K562 (cell line): Measurements from ENCODE around the gene COL6A2. TPM values are rescaled to one million over a fixed set of nuclear protein-coding genes. Genes with fewer than 3 reads are reported as not detected.

Experiments
- ATAC-seq: fragments of 200-7000 bp; cut with Tn5 transposase; 3 replicates; pipeline ENCODE4 v1.9.1; 2020; ENCODE audit warnings: moderate library complexity
- BruUV-seq: library from RNA; stranded (reverse); fragments of 400-500 nt; replicated peaks from 2 replicates; lab custom pipeline; 2021; lab: Mats Ljungman, UMichigan
- CTCF ChIA-PET: fragments of 300-600 bp; formaldehyde crosslinking; extraction: SDS; loops from one replicate; lab custom pipeline; 2021; ENCODE audit warnings: low intra/inter-chr PET ratio; lab: Yijun Ruan, JAX
- POLR2A ChIA-PET: fragments of 300-600, 350-650 bp; sonication (Branson Sonifier 250); formaldehyde crosslinking; extraction: SDS; loops from one replicate; lab custom pipeline; 2021; ENCODE audit warnings: antibody characterized with exemption, inconsistent platforms; lab: Yijun Ruan, JAX
- DNase-seq, 4 experiments: peaks; one replicate each; pipeline versions ENCODE4 v3.0.0 to v3.0.0-alpha.2; 2011 to 2018; ENCODE audit warnings: low spot score in 3 of 4, mixed read lengths in 3 of 4; ENCODE audit errors: extremely low read depth in 1 of 4
- FAIRE-seq: peaks from 2 replicates; lab custom pipeline; 2011; peaks lifted over from hg19 to GRCh38; lab: Jason Lieb, UNC
- H2AFZ ChIP-seq: 2 replicates; pipeline ENCODE4 v1.6.0; 2011; ENCODE audit warnings: low read depth, low read length, control low read depth, inconsistent platforms
- H3K27ac ChIP-seq: fragments of 200-600 bp; 3 replicates; pipeline ENCODE4 v1.8.0; 2011; ENCODE audit warnings: low read depth, mild to moderate bottlenecking, control low read depth, inconsistent platforms, low read length, moderate library complexity, mixed read lengths; ENCODE audit errors: extremely low read depth
- H3K27me3 ChIP-seq, 2 experiments: fragments of 300-600 bp in 1 of 2; 2 replicates in 1 of 2; 3 replicates in 1 of 2; pipeline versions ENCODE4 v1.6.0 to v1.8.0; 2011; ENCODE audit warnings: inconsistent platforms in 2 of 2, low read length in 2 of 2, mild to moderate bottlenecking in 1 of 2, mixed read lengths in 1 of 2, moderate library complexity in 1 of 2; ENCODE audit not compliant: control insufficient read depth in 2 of 2, insufficient read depth in 2 of 2
- H3K36me3 ChIP-seq: fragments of 300-600 bp; 3 replicates; pipeline ENCODE4 v1.8.0; 2011; ENCODE audit warnings: mild to moderate bottlenecking, low read length, inconsistent platforms; ENCODE audit not compliant: control insufficient read depth, insufficient read depth
- H3K4me1 ChIP-seq, 2 experiments: fragments of 200-600 bp in 1 of 2; replicated peaks in 1 of 2; 2 replicates in 1 of 2; 3 replicates in 1 of 2; pipeline versions ENCODE4 v1.5.1 to v1.8.0; 2011; ENCODE audit warnings: inconsistent platforms in 2 of 2, low read length in 2 of 2, mild to moderate bottlenecking in 1 of 2, mixed read lengths in 1 of 2, moderate library complexity in 1 of 2; ENCODE audit not compliant: control insufficient read depth in 2 of 2, insufficient read depth in 2 of 2
- H3K4me2 ChIP-seq: 2 replicates; pipeline ENCODE4 v1.6.1; 2011; ENCODE audit warnings: low read length, control low read depth, inconsistent platforms, mixed read lengths; ENCODE audit not compliant: insufficient read depth
- H3K4me3 ChIP-seq: fragments of 200-600 bp; sonication (generic), shearing (Covaris generic); 2 replicates; pipeline ENCODE4 v1.5.1; 2016; ENCODE audit warnings: control low read depth, inconsistent platforms
- H3K79me2 ChIP-seq: fragments of 200-600 bp; 3 replicates; pipeline ENCODE4 v1.8.0; 2011; ENCODE audit warnings: low read length, inconsistent platforms; ENCODE audit not compliant: control insufficient read depth, insufficient read depth
- H3K9ac ChIP-seq, 2 experiments: 2 replicates each; pipeline versions ENCODE4 v1.6.0 to v1.6.1; 2011; ENCODE audit warnings: low read depth in 2 of 2, low read length in 2 of 2, control low read depth in 1 of 2, inconsistent platforms in 1 of 2, mild to moderate bottlenecking in 1 of 2, mixed read lengths in 1 of 2; ENCODE audit not compliant: insufficient read depth in 1 of 2
- H3K9me1 ChIP-seq: one replicate; pipeline ENCODE4 v1.6.0; 2011; ENCODE audit warnings: inconsistent platforms, mild to moderate bottlenecking, low read length, moderate library complexity; ENCODE audit not compliant: control insufficient read depth, insufficient read depth
- H3K9me3 ChIP-seq: replicated peaks from 2 replicates; pipeline ENCODE4 v1.5.1; 2011; ENCODE audit warnings: low read depth, low read length, inconsistent platforms; ENCODE audit not compliant: control insufficient read depth, insufficient read depth
- H4K20me1 ChIP-seq: replicated peaks from 2 replicates; pipeline ENCODE4 v1.6.1; 2011; ENCODE audit warnings: low read length, inconsistent platforms, mixed read lengths; ENCODE audit not compliant: control insufficient read depth, insufficient read depth
- ADNP ChIP-seq: fragments of 200-800 bp; sonication (Bioruptor generic); IDR thresholded peaks from 2 replicates; pipeline ENCODE4 v1.6.1; 2016; ENCODE audit warnings: missing genetic modification characterization, missing compliant biosample characterization
- HNRNPH1 ChIP-seq: fragments of 200-400 bp; formaldehyde crosslinking; optimal IDR thresholded peaks from 2 replicates; pipeline ENCODE3; 2017; ENCODE audit warnings: low read depth, mild to moderate bottlenecking, low read length, moderate library complexity
- ILF3 ChIP-seq: fragments of 450-650 bp; IDR thresholded peaks from 2 replicates; pipeline ENCODE4 v1.6.1; 2018; ENCODE audit warnings: antibody characterized with exemption, mild to moderate bottlenecking, moderate library complexity, borderline replicate concordance
- JUND ChIP-seq, 2 experiments: IDR thresholded peaks; 2 replicates in 1 of 2; 3 replicates in 1 of 2; pipeline ENCODE4 v1.6.1; 2011; ENCODE audit warnings: borderline replicate concordance in 2 of 2, low read depth in 2 of 2, low read length in 2 of 2, improper control_type of control experiment in 1 of 2, missing biosample characterization in 1 of 2, missing genetic modification characterization in 1 of 2, missing genetic modification reagents in 1 of 2
- LARP7 ChIP-seq: fragments of 450-650 bp; IDR thresholded peaks from 2 replicates; pipeline ENCODE4 v1.6.1; 2016
- MEF2D ChIP-seq: conservative IDR thresholded peaks from 2 replicates; pipeline ENCODE4 v1.6.1; 2016; ENCODE audit warnings: low read depth, missing genetic modification characterization, missing compliant biosample characterization
- POLR2B ChIP-seq: fragments of 450-650 bp; IDR thresholded peaks from 2 replicates; pipeline ENCODE4 v1.6.1; 2018; ENCODE audit warnings: low read depth; ENCODE audit not compliant: partially characterized antibody
- RBM22 ChIP-seq: fragments of 200-400 bp; formaldehyde crosslinking; IDR thresholded peaks from 2 replicates; pipeline ENCODE4 v1.6.1; 2018; ENCODE audit warnings: low read length, low read depth; ENCODE audit not compliant: poor library complexity, severe bottlenecking
- SMAD4 ChIP-seq: fragments of 250-450 bp; sonication (Bioruptor Pico); conservative IDR thresholded peaks from 2 replicates; pipeline ENCODE4 v1.8.0; 2021; ENCODE audit warnings: inconsistent platforms, mild to moderate bottlenecking, moderate library complexity
- SMARCA5 ChIP-seq: fragments of 450-650 bp; IDR thresholded peaks from 2 replicates; pipeline ENCODE4 v1.6.1; 2016
- SNAPC5 ChIP-seq: fragments of 250-450 bp; sonication (Bioruptor Pico); IDR thresholded peaks from 2 replicates; pipeline ENCODE4 v1.8.0; 2021; ENCODE audit warnings: moderate library complexity, mild to moderate bottlenecking, inconsistent platforms
- STAT5A ChIP-seq: IDR thresholded peaks from 2 replicates; pipeline ENCODE4 v1.6.1; 2012; ENCODE audit warnings: low read length, inconsistent platforms, borderline replicate concordance
- ZFP1 ChIP-seq: fragments of 450-650 bp; formaldehyde crosslinking; IDR thresholded peaks from 2 replicates; pipeline ENCODE4 v1.4.0; 2020; ENCODE audit warnings: mild to moderate bottlenecking, mixed read lengths
- ZNF668 ChIP-seq: fragments of 250-450 bp; sonication (Bioruptor Pico); IDR thresholded peaks from 2 replicates; pipeline ENCODE4 v1.8.0; 2022; ENCODE audit warnings: mild to moderate bottlenecking, inconsistent platforms
- ZNF707 ChIP-seq: fragments of 250-450 bp; sonication (Bioruptor Pico); conservative IDR thresholded peaks from 2 replicates; pipeline ENCODE4 v1.8.0; 2022; ENCODE audit warnings: inconsistent platforms, mild to moderate bottlenecking, moderate library complexity
- WGBS: fragments of 100-300 bp; shearing (Covaris generic); methylation state at CpG from one replicate; pipeline ENCODE4 v1.1.6; 2016; ENCODE audit warnings: low coverage, mixed read lengths; ENCODE audit not compliant: insufficient coverage; ENCODE audit errors: missing lambda C conversion rate; 5-methylcytosine and 5-hydroxymethylcytosine counted together
- in situ Hi-C: fragments of 300-500 bp; cut with MboI; formaldehyde crosslinking; loops from 4 replicates; pipeline ENCODE4 v1.15.0; 2018; ENCODE audit warnings: inconsistent platforms, mixed read lengths
- intact Hi-C: fragments of 100-400 bp; cut with micrococcal nuclease; formaldehyde crosslinking; loops from 2 replicates; pipeline ENCODE4 v1.14.2; 2022
- polyA plus RNA-seq, 8 experiments: library from polyadenylated mRNA; depleted of rRNA in 4 of 8; stranded (reverse) in 5 of 8; unstranded in 3 of 8; fragments of >200 nt; fragmentation: Nextera tagmentation in 2 of 8; fragmentation: Illumina TruSeq in 1 of 8; extraction: Ambion mirVana in 2 of 8; extraction: Trizol in 1 of 8; gene quantifications; 2 replicates each; pipeline versions ENCODE4 v1.2.1 to v1.2.3, GENCODE V29; 2011 to 2014; ENCODE audit warnings: inconsistent platforms in 1 of 8, missing spikeins in 1 of 8
- total RNA-seq, 7 experiments: library from RNA; depleted of rRNA in 6 of 7; stranded (reverse); fragments of >200 nt in 6 of 7; fragmentation: Illumina TruSeq in 2 of 7; extraction: Trizol in 2 of 7; gene quantifications; 2 replicates each; pipeline versions ENCODE4 v1.2.1 to v1.2.3, GENCODE V29; 2011 to 2021; ENCODE audit warnings: low replicate concordance in 1 of 7
- TF ChIP-seq, protein P1 (sequence below), 2 experiments: fragments of 250-450 bp in 1 of 2; fragments of 450-650 bp in 1 of 2; sonication (Bioruptor Pico) in 1 of 2; IDR thresholded peaks; 2 replicates each; pipeline versions ENCODE4 v1.6.1 to v1.8.0; 2016 to 2021; ENCODE audit warnings: mild to moderate bottlenecking in 2 of 2, moderate library complexity in 2 of 2, missing compliant biosample characterization in 1 of 2, missing genetic modification characterization in 1 of 2
- TF ChIP-seq, protein P2 (sequence below), 2 experiments: fragments of 450-650 bp; IDR thresholded peaks; 2 replicates each; pipeline ENCODE4 v1.6.1; 2018; ENCODE audit warnings: mild to moderate bottlenecking in 2 of 2, low read depth in 1 of 2; ENCODE audit not compliant: partially characterized antibody in 2 of 2

The COL6A2 gene
- total and polyA plus RNA-seq, 9 of the 15 experiments (the other 6 are each of a cell fraction or from before 2014, with no cell fraction given), result 0.07 to 1.1 (median 0.24) TPM; not detected in 3

DNA sequence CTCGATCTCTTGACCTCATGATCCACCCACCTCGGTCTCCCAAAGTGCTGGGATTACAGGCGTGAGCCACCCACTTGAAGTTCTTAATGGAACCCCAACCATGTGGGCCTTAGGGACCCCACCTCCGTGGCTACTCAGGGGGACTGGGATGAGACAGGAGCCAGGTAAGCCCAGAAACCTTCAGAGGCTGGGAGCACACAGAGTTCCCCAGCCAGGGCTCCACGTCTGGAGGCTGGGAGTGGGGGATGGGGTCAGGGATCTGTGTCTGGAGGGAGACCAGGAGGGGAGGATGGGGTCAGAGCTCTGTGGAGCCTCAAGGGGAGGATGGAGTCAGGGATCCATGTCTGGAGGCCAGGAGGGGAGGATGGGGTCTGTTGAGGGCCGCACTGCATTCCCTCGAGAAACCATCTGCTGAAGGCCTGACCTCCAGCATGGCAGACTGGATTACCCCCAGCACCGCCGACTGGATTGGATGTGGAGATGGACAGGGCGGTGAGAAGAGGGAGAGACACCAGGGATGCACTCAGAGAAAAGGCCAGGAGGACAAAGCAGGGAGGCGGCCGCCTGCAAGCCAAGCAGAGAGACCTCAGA, 59.6 kb downstream of the COL6A2 start:
- Histone ChIP-seq H3K27ac (no peak overlapping the region), H3K9me1 (no peaks in the 10 kb centered on the region), H3K4me3 (no peak overlapping the region), H3K4me2 (no peak overlapping the region), H3K36me3 (peaks cover 48% of the 10 kb centered on the region; the same call in 2 of the 3 replicates), H3K4me1 (peaks cover 15 to 62% of the 10 kb centered on the region in 2 experiments), H3K9me3 (peaks cover 10% of the 10 kb centered on the region; the same call in 1 of the 2 replicates), H3K9ac (no peak overlapping the region), H2AFZ (no peak overlapping the region), H3K79me2 (0 out of 3 replicates have a peak, but pooled peaks cover 4% of the 10 kb centered on the region), H3K27me3 (no peaks in the 10 kb centered on the region), H4K20me1 (no peaks in the 10 kb centered on the region)
- no peak for ATAC-seq
- POLR2A ChIA-PET, result interaction anchor here (1.0 to 1.1 kb wide), 2 partner anchors 16 to 79 kb away, joined by 4 read pairs; no protein-coding TSS in a partner anchor
- no TSS peak for BruUV-seq
- 76% methylated on average over 10 of the region's 12 CpGs for WGBS
- in situ Hi-C loops, result no loop called here
- CTCF ChIA-PET, result no interaction called here
- TF ChIP-seq SNAPC5 (CRISPR knock-in tag) (no peak), POLR2B (no peak), HNRNPH1 (no peak), RBM22 (no peak), ADNP (no peak), MEF2D (tag) (no peak), ZFP1 (CRISPR knock-in tag) (no peak), LARP7 (no peak), ZNF707 (CRISPR knock-in tag) (no peak), STAT5A (no peak), SMARCA5 (no peak), SMAD4 (CRISPR knock-in tag) (no peak), ILF3 (no peak), JUND (IDR thresholded peaks at IDR 0.05; ENCODE audit: borderline replicate concordance, low read depth, low read length) (no peak), JUND (tag; IDR thresholded peaks at IDR 0.05; ENCODE audit: borderline replicate concordance, low read depth, low read length) (no peak), ZNF668 (CRISPR knock-in tag) (no peak)
- TF ChIP-seq, protein P1, sequence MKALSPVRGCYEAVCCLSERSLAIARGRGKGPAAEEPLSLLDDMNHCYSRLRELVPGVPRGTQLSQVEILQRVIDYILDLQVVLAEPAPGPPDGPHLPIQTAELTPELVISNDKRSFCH (CRISPR knock-in tag; IDR thresholded peaks at IDR 0.05), result no peak
- TF ChIP-seq, protein P1 (tag; IDR thresholded peaks at IDR 0.05), result no peak
- TF ChIP-seq, protein P2, sequence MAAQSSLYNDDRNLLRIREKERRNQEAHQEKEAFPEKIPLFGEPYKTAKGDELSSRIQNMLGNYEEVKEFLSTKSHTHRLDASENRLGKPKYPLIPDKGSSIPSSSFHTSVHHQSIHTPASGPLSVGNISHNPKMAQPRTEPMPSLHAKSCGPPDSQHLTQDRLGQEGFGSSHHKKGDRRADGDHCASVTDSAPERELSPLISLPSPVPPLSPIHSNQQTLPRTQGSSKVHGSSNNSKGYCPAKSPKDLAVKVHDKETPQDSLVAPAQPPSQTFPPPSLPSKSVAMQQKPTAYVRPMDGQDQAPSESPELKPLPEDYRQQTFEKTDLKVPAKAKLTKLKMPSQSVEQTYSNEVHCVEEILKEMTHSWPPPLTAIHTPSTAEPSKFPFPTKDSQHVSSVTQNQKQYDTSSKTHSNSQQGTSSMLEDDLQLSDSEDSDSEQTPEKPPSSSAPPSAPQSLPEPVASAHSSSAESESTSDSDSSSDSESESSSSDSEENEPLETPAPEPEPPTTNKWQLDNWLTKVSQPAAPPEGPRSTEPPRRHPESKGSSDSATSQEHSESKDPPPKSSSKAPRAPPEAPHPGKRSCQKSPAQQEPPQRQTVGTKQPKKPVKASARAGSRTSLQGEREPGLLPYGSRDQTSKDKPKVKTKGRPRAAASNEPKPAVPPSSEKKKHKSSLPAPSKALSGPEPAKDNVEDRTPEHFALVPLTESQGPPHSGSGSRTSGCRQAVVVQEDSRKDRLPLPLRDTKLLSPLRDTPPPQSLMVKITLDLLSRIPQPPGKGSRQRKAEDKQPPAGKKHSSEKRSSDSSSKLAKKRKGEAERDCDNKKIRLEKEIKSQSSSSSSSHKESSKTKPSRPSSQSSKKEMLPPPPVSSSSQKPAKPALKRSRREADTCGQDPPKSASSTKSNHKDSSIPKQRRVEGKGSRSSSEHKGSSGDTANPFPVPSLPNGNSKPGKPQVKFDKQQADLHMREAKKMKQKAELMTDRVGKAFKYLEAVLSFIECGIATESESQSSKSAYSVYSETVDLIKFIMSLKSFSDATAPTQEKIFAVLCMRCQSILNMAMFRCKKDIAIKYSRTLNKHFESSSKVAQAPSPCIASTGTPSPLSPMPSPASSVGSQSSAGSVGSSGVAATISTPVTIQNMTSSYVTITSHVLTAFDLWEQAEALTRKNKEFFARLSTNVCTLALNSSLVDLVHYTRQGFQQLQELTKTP (IDR thresholded peaks at IDR 0.05; ENCODE audit: low read depth in 1 of 2, partially characterized antibody in 2 of 2), result no peak
- no peak for DNase-seq
- intact Hi-C loops, result no loop called here
- FAIRE-seq, result no peak
